LHCN-M2 (cell line): ENCODE measurements around the gene TMEM82. TPM values are rescaled to one million over a fixed set of nuclear protein-coding genes. Genes with fewer than 3 reads are reported as not detected.

Experiments used
- DNase-seq: peaks from one replicate; pipeline ENCODE4 v3.0.0-alpha.2; 2012; ENCODE audit warnings: low read depth
- total RNA-seq: library from RNA; depleted of rRNA; stranded (reverse); fragments of >200 nt; gene quantifications from 2 replicates; pipeline ENCODE4 v1.2.3, GENCODE V29; 2014

The TMEM82 gene
- total RNA-seq, 1 experiment from 2014 or later, result 0.11 TPM

DNA sequence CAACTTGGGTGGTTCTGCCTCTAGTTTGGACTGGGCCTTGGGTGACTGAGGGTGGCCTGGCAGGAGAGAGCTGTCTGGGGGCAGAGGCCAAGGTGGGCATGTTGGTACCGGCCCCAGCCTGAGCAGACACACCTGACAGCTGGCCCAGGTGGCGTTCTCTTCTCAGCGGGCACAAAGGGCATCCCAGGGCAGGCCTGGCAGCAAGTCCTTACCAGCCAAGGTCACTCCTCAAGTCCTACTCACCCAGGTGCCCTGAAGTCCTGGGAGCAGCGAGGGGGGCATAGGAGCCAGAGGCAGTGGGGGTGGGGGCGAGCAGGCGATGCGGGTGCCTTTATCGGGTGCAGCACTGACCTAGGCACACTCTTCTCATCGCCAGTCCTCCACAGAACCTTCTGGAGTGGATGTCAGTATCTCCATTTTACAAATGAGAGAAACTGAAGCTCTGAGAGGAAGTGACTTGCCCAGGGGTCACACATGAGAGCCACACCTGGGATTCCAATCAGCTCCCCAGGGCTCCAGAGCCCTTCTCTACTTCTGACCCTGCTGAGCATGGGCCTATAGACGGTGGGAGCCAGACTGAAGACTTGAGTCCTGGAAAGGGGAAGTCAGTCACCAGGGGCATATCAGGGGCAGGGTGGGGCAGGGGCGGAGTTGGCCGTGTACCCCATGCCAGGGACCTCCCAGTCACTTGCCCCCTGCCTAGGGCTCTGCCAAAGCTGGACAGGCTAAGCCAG is 6.8 kb upstream of the TMEM82 start:
- DNase-seq, result no peak

DNA sequence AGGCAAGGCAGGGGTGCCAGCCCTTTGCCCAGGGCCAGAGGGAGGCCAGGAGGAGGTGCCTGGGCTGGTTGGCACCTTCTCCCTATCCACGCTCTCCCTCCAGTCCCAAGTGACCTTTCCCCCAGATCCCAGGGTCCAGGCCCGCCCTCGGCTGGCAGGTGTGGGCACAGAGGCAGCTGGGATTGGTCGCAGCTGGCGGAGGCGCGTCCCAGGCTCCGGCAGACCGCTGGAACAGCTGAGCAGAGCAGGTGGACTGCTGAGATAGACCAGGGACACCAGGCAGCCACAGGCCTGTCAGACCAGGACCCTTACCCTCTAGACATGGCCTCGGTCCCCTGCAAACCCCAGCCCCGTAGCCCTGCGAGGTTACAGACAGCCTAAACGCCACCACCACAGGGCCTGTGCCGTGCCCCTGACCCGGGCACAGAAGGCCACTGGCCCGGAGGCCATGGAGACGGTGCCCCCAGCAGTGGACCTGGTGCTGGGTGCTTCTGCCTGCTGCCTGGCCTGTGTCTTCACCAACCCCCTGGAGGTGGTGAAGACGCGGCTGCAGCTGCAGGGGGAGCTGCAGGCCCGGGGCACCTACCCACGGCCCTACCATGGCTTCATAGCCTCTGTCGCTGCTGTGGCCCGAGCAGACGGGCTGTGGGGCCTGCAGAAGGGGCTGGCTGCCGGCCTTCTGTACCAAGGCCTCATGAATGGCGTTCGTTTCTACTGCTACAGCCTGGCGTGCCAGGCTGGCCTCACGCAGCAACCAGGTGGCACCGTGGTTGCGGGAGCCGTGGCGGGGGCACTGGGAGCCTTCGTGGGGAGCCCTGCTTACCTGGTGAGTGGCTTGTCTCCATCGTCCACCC is 6.0 kb upstream of the TMEM82 start, which contains the start of gene SLC25A34:
TSS of gene SLC25A34 (plus strand) at position 221 of the 854 bp plus-strand sequence. CDS start at position 449, 228 bp downstream.
- DNase-seq, result peak; percentile 78

DNA sequence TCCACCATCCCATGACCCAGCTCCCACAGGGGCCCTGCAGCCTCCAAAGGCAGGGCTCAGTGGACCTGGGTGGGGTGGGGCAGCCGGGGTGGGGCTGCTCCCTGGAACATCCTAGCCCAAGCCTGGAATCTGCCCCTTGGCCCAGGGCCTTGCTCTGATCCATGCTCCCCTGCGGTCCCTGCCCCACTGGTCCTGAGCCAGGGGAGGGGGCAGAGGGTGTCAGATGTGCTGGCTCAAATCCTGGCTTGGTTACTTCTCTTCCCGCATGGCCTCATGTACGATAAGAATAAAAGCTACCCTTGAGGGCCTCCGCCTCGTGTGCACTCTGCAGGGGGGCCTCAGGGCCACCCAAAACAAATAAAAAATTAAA is 5.4 kb upstream of the TMEM82 start:
- no peak for DNase-seq

DNA sequence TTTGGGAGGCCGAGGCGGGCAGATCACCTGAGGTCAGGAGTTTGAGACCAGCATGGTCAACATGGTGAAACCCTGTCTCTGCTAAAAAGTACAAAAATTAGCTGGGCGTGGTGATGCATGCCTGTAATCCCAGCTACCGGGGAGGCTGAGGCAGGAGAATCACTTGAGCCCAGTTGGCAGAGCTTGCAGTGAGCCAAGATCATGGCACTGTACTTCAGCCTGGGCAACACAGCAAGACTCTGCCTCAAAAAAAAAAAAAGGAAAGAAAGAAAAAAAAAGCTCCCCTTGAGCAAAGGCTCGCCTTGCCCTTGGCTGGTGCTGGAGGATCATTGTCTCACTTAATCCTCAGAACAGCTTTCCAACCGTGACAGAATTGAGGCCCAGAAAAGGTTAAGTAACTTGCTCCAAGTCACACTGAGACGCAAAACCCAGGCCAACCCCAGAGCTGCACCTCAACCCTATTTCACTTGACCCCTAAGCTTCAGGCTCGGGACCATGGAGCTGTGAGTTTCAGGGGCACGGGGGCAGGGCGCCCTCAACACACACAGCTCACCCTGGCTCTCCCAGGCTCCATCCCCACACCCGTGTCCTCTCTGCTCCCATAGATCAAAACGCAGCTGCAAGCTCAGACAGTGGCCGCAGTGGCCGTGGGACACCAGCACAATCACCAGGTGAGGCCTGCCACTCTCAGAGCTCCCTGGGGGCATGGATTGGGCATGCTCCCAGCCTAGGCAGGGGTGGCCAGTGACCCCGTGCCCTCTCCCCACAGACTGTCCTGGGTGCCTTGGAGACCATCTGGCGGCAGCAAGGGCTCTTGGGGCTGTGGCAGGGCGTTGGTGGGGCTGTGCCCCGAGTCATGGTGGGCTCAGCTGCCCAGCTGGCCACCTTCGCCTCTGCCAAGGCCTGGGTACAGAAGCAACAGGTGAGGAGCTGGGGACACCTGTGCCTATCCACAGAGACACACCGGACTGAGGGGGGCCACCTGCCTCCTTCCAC is 4.7 kb upstream of the TMEM82 start:
- no peak for DNase-seq

DNA sequence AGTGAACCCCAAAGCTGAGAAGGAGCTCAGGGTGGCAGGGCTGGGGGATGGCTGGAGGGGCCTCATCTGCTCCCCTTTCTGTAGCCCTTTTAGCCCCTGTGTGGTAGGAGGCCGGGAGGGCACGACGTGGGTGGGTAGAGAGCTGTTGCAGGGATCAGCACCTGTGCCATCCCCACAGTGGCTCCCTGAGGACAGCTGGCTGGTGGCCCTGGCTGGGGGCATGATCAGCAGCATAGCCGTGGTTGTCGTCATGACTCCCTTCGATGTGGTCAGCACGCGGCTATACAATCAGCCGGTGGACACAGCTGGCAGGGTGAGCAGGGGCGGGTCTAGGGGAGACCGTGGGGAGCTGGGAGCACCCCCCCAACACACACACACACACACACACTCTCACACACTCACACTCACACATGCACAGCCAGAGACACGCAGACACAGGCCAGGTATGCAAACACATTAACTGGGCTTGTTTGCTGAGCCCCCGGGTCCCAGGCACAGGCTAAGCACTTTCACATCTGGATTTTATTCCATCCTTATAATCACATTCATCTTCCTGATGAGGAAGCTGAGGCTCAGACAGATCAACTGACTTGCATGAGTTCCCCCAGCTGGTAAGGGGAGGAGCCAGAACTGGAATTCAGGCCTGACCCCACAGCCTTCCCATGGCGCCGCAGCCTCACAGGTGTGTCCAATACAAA is 3.7 kb upstream of the TMEM82 start:
- DNase-seq, result peak; percentile 27

DNA sequence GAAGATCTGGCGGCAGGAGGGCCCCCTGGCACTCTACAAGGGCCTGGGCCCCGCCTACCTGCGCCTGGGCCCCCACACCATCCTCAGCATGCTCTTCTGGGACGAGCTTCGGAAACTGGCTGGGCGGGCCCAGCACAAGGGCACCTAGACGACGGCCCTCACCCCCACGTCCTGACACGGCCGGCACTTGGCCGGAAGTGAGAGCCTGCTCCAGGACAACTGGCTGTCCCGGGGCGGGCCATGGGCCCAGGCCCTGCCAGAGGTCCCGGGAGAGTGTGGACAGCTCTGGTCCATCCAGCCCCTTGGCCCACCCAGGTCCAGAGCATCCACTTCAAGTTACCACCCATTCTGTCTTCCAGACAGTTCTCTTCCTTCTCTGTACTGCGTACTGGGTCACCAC is 3.0 kb upstream of the TMEM82 start:
- no peak for DNase-seq

DNA sequence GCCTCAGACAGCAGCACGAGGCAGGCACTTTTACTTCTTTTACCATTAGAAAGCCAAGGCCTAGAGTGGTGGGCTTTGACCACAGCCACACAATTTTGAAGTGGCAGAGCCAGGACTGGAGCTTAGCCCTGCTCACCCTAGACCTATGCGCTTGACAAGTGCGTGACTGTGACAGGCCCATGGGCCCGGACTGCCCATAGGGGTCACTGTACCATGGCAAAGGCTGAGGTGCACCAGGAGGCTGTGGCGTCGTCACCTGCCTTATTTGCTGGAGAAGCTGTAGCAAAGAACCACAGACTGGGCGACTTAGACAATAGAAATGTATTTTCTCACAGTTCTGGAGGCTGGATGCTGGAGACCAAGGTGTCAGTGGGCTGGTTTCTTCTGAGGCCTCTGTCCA is 2.6 kb upstream of the TMEM82 start:
- no peak for DNase-seq

DNA sequence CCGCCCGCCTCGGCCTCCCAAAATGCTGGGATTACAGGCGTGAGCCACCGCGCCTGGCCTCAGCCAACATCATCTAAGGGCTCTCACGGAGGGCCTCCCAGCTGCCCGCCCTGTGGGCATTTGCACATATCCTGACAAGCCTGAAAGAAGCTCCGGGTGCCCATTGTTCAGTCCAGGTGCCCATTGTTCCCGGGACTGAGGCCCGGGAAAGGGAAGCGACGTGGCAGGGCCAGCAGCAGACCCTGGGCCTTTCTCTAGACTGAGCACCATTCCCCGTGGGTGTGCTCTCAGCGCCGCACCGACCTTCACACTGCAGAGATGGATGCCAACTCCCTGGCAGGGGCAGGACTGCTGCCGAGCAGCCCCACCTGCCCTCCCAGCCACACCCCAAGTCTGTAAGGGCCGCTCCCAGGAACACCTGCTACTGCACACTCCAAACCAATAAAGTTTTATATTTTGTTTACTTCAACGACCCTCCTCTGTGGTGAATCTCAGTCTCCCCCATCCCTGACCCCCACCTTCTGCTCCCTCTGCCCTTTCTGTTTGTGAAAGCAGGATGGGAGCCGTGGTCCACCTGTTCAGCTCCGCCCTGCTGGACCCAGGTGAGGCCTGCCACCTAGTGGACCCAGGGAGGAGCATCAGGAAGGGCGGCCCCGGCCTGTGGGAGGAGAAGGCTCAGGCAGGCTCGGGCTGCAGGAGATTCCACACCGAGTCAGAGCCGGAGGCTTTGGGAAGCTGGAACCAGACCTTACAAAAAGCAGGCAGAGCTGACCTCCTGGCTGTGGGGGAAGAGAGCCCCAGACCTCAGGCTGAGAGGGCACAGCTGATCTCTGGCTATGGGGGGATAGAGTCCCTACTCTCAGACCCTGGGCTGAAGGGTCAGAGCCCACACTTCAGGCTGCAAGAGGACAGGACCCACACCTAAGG is 1.1 kb upstream of the TMEM82 start:
- DNase-seq, result peak; percentile 31

DNA sequence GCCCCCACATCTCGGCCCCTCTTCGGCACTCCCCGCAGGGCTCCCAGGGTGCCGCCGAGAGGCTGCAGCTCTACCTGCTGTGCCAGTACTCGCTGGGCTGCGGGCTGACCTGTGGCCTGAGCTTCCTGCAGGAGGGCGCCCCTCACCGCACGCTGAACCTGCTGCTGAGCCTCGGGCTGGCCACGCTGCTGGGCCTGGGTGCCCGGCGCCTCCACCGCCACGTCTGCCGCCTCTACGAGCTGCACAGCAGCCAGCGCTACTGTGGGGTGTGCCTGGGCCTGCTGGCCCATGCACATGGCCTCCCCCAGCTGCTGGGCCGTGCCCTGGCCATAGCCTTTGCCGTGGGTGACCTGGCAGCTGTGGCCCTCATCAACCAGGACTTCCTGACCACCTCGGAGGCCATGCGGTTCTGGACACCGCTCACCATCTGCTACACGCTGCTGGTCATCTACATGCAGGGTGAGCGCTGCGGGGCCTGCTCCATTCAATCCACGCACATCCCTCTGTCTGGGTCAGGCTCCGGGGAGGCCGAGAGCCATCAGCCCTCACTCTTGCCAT is 1.9 kb downstream of the TMEM82 start:
- no peak for DNase-seq

DNA sequence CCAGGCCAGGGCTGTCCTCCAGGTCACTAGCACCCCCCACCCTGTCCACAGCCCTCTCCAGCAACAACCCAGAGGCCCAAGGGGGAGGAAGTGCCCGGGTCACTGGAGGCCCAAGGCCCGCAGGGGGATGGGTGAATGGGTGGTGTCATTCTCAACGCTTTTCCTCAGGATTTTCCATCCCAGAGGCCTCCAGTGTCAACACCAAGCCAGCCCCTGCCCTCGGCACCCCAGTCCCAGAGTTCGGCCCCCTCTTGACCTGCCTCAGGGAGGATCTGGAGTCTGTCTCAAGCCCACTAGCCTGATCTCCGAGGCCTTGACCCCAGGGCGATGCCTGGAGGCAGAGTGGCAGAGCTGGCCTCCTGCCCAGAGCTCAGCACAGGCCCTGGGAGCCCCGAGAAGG is 5.1 kb downstream of the TMEM82 start:
- DNase-seq, result no peak

DNA sequence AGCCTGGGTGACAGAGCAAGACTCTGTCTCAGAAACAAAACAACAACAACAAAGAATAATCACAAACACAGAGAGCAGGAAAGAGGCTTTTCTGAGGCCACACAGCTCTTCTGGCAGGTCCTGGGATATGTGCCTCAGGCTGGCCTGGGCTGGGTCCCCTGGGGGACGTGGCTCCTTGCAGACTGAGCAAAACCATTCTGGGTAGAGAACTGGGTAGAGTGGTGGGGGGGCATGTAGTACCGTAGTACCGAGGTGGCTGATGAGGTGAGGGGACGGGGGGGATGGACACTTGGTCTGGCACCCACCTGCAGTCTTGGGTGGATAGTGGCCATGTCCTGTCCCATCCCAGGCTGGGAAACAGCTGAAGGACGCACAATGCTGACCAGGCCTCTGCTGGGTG is 6.0 kb downstream of the TMEM82 start:
- DNase-seq, result no peak

DNA sequence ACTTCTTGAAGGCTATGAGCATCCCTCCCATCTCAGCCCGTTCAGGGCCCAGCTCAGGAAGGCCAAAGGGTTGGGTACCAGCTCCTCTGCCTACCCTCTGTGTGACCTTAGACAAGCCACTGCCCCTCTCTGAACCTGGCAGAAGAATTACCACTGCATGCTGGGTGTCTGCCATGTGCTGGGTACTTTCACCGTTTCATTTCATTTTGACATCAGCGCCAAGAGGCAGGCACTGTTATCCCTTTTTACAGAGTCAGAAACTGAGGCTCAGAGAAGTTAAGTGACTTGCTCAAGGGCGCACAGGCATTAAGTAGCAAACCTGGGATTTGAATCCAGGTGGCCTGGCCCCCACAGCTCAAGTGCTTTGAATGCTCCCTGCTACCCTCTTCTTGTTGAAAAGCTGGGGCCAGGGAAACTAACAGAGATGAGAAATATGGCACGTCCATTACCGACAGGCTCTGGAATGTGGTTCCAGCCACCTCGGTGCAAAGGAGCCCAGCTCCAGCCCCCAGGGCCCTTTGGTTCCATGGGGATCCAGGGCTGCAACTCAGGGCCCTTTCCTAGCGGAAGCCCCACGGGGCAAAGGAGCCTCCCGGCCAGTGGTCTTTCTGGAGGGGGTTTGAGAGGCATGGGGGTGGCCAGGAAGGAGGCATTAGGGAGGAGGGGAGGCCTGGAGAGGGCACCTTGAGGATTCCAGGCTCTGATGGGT is 6.5 kb downstream of the TMEM82 start:
- no peak for DNase-seq

DNA sequence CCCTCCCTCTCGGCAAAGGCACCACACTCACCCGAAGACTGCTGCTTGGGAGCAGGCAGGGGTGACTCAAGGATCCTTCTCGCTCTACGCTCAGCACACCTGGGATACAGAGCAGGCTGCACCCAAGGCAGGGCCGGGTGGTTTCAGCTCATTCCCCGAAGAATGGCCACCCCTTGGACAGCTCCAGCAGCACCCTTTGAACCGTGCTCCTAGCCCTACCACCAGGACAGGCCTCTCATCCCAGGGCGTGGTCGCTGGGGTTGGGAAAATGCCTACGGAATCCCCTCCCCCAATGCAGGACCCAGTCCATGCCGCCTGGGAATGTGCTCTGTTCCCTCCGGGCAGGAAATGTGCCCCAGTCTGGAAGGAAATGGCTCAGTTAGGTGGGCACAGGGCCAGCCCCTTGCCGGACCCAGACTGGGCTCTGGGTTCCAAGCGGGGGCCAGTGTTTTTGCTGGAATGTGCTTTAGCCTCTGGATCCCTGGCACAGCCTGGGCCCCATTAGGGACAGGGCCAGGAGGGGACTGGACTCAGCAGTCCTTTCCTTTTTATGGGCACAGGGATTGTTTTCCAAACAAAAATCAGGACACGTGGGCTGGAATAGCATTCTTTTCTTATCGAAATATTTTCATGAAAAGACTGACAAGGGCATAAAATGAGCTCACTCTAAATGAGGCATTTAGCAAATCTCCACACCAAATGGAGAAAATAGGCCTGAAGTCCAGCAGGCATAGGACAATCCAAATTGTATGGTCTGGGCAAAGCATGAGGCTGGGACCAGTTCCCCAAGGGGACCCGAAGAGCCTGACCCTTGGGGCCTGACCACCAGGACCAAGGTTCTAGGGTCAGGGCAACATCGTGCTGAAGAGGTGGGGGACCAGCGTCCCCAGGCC is 7.3 kb downstream of the TMEM82 start:
- no peak for DNase-seq

DNA sequence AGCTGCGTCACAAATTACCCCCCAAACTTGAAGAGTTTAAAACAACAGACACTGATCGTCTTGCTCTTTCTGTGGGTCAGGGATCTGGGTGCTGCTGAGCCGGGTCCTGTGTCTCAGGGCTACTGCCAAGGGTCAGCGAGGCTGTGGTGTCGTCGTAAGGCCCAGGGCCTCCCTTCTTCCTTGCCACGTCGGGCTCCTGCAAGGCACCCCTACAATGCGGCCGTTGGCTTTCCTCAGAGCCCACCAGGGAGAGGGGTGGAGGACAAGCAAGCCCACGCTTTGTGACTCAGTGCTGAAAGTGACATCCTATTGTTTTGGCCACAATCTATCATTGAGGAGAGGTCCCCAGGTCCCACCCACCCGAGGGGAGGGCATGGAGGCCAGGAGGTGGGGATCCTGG is 8.6 kb downstream of the TMEM82 start:
- DNase-seq, result no peak

DNA sequence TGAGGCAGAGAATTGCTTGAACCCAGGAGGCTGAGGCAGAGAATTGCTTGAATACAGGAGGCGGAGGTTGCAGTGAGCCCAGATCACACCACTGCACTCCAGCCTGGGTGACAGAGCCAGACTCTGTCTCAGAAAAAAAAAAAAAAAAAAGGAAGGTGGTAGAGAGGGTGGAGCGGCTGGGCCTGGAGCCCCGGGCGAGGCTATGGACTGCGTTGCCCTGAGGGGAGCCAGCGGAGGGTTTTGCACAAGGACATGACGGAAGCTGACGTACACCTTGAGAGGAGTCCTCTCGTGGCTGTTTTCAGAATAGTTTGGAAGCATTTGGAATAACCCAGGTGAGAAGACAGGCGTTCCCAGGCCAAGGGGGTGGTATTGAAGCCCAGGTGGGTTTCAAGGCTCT is 9.4 kb downstream of the TMEM82 start:
- no peak for DNase-seq

DNA sequence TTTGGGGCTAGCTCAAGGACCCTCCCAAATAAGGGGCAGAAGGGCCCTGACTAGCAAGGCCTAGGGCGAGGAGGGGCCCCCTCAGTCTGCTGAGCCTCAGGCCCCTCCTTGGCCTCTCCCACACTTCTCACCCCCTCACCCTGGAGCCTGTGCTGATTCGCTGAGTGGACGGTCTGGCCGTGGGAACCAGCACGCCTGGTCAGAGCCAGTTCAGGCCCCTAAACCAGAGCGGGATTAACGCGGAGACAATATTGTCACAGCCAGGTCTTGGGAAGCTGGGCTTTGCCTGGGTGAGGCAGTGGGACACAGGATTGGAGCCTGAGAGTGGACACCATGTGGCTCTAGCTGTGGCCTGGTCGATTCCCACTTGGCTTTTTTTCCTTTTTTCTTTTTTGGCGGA is 11.5 kb downstream of the TMEM82 start:
- no peak for DNase-seq

DNA sequence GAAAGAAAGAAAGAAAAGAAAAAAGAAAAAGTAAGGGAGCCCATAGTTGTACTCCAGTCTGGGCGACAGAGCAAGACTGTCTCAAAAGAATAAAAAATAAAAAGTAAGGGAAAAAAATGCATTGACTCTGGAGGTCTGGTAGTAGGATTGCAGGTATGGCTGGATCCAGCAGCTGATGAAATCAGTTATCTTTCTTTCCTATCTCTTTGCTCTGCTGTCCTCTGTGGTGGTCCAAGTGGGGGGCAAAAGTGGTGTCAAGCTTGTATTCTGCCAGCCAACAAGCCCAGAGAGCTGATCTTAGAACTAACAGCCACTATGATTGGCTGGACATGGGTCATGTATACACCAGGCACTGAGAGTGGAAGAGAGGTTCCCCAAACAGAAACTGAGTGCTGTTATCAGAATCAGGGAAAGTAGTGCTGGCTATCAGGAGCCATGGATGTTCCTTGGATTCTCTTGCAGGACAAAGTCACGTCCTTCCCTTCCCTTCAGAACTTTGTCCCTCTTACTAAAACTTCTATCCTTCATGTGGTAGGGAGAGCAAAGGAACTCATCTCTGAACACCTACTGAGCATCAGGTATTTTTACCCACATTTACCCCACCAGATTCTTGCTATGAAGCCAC is 12.8 kb downstream of the TMEM82 start:
- DNase-seq, result no peak

DNA sequence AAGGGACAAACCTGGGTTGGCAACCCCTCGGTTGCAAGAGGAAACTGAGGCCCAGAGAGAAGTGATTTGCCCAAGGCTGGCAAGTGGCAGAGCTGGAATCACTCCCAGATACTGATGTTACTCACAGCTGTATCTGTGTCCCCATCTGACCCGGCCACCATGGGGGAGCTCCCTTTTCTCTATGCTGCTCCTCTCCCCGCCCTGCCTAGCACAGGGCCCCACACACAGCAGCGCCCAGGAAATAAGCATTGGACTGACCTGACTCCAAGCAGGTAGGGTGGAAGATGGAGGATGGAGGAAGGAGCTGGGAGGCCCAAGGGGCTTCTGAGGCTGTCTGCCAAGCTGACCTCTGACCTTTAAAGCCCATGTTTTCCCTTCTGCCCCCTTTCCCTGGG is 13.3 kb downstream of the TMEM82 start:
- DNase-seq, result no peak
